ENCODE measurements around the gene OBSL1. TPM values are rescaled to one million over a fixed set of nuclear protein-coding genes. Genes with fewer than 3 reads are reported as not detected.

Gene OBSL1
- total RNA-seq, 1 donor from 2014 or later, result 122 TPM

- peak overlapping the region; percentile 81 for H3K27ac Mint-ChIP-seq (ENCODE audit: unreplicated experiment)
- peak overlapping the region; percentile 84 for H3K4me3 Mint-ChIP-seq
- DNase-seq (ENCODE audit: low read depth, low spot score), result no peak
- peaks cover 48% of the 10 kb centered on the region for H3K4me1 Mint-ChIP-seq
- H3K27me3 Mint-ChIP-seq (ENCODE audit: low read depth), result peaks cover 36% of the 10 kb centered on the region
- H3K36me3 Mint-ChIP-seq (ENCODE audit: low read depth), result no peaks in the 10 kb centered on the region
- no peaks in the 10 kb centered on the region for H3K9me3 Mint-ChIP-seq
- TF ChIP-seq, protein P1, sequence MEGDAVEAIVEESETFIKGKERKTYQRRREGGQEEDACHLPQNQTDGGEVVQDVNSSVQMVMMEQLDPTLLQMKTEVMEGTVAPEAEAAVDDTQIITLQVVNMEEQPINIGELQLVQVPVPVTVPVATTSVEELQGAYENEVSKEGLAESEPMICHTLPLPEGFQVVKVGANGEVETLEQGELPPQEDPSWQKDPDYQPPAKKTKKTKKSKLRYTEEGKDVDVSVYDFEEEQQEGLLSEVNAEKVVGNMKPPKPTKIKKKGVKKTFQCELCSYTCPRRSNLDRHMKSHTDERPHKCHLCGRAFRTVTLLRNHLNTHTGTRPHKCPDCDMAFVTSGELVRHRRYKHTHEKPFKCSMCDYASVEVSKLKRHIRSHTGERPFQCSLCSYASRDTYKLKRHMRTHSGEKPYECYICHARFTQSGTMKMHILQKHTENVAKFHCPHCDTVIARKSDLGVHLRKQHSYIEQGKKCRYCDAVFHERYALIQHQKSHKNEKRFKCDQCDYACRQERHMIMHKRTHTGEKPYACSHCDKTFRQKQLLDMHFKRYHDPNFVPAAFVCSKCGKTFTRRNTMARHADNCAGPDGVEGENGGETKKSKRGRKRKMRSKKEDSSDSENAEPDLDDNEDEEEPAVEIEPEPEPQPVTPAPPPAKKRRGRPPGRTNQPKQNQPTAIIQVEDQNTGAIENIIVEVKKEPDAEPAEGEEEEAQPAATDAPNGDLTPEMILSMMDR (conservative IDR thresholded peaks at IDR 0.05), result no peak
Observed at GRCh38 chr2:219510512-219511135, 60.7 kb downstream of the OBSL1 start.

- Mint-ChIP-seq H3K27ac (ENCODE audit: unreplicated experiment) (peak overlapping the region; percentile 81), H3K9me3 (no peaks in the 10 kb centered on the region), H3K4me1 (peaks cover 45% of the 10 kb centered on the region), H3K4me3 (peak overlapping the region; percentile 84), H3K27me3 (ENCODE audit: low read depth) (peaks cover 32% of the 10 kb centered on the region), H3K36me3 (ENCODE audit: low read depth) (no peaks in the 10 kb centered on the region)
- peak; percentile 67 for DNase-seq (ENCODE audit: low read depth, low spot score)
- TF ChIP-seq, protein P1 (conservative IDR thresholded peaks at IDR 0.05), result peak; percentile 70
Observed at GRCh38 chr2:219509780-219510511, 61.4 kb downstream of the OBSL1 start.

GRCh38 chr2:219508971-219509779, 62.2 kb downstream of the OBSL1 start:
- DNase-seq (ENCODE audit: low read depth, low spot score), result no peak
- peaks cover 41% of the 10 kb centered on the region for H3K4me1 Mint-ChIP-seq
- H3K36me3 Mint-ChIP-seq (ENCODE audit: low read depth), result no peaks in the 10 kb centered on the region
- H3K4me3 Mint-ChIP-seq, result peak overlapping the region; percentile 84
- peaks cover 30% of the 10 kb centered on the region for H3K27me3 Mint-ChIP-seq (ENCODE audit: low read depth)
- TF ChIP-seq, protein P1 (conservative IDR thresholded peaks at IDR 0.05), result no peak
- no peak overlapping the region for H3K27ac Mint-ChIP-seq (ENCODE audit: unreplicated experiment)
- H3K9me3 Mint-ChIP-seq, result no peaks in the 10 kb centered on the region

- H3K4me1 Mint-ChIP-seq, result peaks cover 34% of the 10 kb centered on the region
- no peak for DNase-seq (ENCODE audit: low read depth, low spot score)
Observed at GRCh38 chr2:219508444-219508734, 63.0 kb downstream of the OBSL1 start.

More at GRCh38 chr2:219508444-219508734, 63.0 kb downstream of the OBSL1 start:
- Mint-ChIP-seq H3K9me3 (no peaks in the 10 kb centered on the region), H3K27ac (ENCODE audit: unreplicated experiment) (no peak overlapping the region), H3K36me3 (ENCODE audit: low read depth) (no peaks in the 10 kb centered on the region), H3K4me3 (no peak overlapping the region), H3K27me3 (ENCODE audit: low read depth) (peaks cover 23% of the 10 kb centered on the region)
- TF ChIP-seq, protein P1 (conservative IDR thresholded peaks at IDR 0.05), result no peak

Measured in neural crest cell (in vitro differentiated cells).